K562 (cell line): ENCODE data around the gene LYRM7. TPM values are rescaled to one million over a fixed set of nuclear protein-coding genes. Genes with fewer than 3 reads are reported as not detected.
"Not testable (repeated sequence)": the region's sequence is repeated elsewhere in the genome, so short reads cannot be mapped to it uniquely, and the experiment has no call there.

Experiments
- ATAC-seq: fragments of 200-7000 bp; cut with Tn5 transposase; 3 replicates; pipeline ENCODE4 v1.9.1; 2020; ENCODE audit warnings: moderate library complexity
- BruUV-seq: library from RNA; stranded (reverse); fragments of 400-500 nt; replicated peaks from 2 replicates; lab custom pipeline; 2021; lab: Mats Ljungman, UMichigan
- CTCF ChIA-PET: fragments of 300-600 bp; formaldehyde crosslinking; extraction: SDS; loops from one replicate; lab custom pipeline; 2021; ENCODE audit warnings: low intra/inter-chr PET ratio; lab: Yijun Ruan, JAX
- POLR2A ChIA-PET: fragments of 300-600, 350-650 bp; sonication (Branson Sonifier 250); formaldehyde crosslinking; extraction: SDS; loops from one replicate; lab custom pipeline; 2021; ENCODE audit warnings: antibody characterized with exemption, inconsistent platforms; lab: Yijun Ruan, JAX
- DNase-seq, 4 experiments: peaks; one replicate each; pipeline versions ENCODE4 v3.0.0 to v3.0.0-alpha.2; 2011 to 2018; ENCODE audit warnings: low spot score in 3 of 4, mixed read lengths in 3 of 4; ENCODE audit errors: extremely low read depth in 1 of 4
- FAIRE-seq: peaks from 2 replicates; lab custom pipeline; 2011; peaks lifted over from hg19 to GRCh38; lab: Jason Lieb, UNC
- H2AFZ ChIP-seq: 2 replicates; pipeline ENCODE4 v1.6.0; 2011; ENCODE audit warnings: low read depth, low read length, control low read depth, inconsistent platforms
- H3K27ac ChIP-seq: fragments of 200-600 bp; 3 replicates; pipeline ENCODE4 v1.8.0; 2011; ENCODE audit warnings: low read depth, mild to moderate bottlenecking, control low read depth, inconsistent platforms, low read length, moderate library complexity, mixed read lengths; ENCODE audit errors: extremely low read depth
- H3K27me3 ChIP-seq, 2 experiments: fragments of 300-600 bp in 1 of 2; 2 replicates in 1 of 2; 3 replicates in 1 of 2; pipeline versions ENCODE4 v1.6.0 to v1.8.0; 2011; ENCODE audit warnings: inconsistent platforms in 2 of 2, low read length in 2 of 2, mild to moderate bottlenecking in 1 of 2, mixed read lengths in 1 of 2, moderate library complexity in 1 of 2; ENCODE audit not compliant: control insufficient read depth in 2 of 2, insufficient read depth in 2 of 2
- H3K36me3 ChIP-seq: fragments of 300-600 bp; 3 replicates; pipeline ENCODE4 v1.8.0; 2011; ENCODE audit warnings: mild to moderate bottlenecking, low read length, inconsistent platforms; ENCODE audit not compliant: control insufficient read depth, insufficient read depth
- H3K4me1 ChIP-seq, 2 experiments: fragments of 200-600 bp in 1 of 2; replicated peaks in 1 of 2; 2 replicates in 1 of 2; 3 replicates in 1 of 2; pipeline versions ENCODE4 v1.5.1 to v1.8.0; 2011; ENCODE audit warnings: inconsistent platforms in 2 of 2, low read length in 2 of 2, mild to moderate bottlenecking in 1 of 2, mixed read lengths in 1 of 2, moderate library complexity in 1 of 2; ENCODE audit not compliant: control insufficient read depth in 2 of 2, insufficient read depth in 2 of 2
- H3K4me2 ChIP-seq: 2 replicates; pipeline ENCODE4 v1.6.1; 2011; ENCODE audit warnings: low read length, control low read depth, inconsistent platforms, mixed read lengths; ENCODE audit not compliant: insufficient read depth
- H3K4me3 ChIP-seq: fragments of 200-600 bp; sonication (generic), shearing (Covaris generic); 2 replicates; pipeline ENCODE4 v1.5.1; 2016; ENCODE audit warnings: control low read depth, inconsistent platforms
- H3K79me2 ChIP-seq: fragments of 200-600 bp; 3 replicates; pipeline ENCODE4 v1.8.0; 2011; ENCODE audit warnings: low read length, inconsistent platforms; ENCODE audit not compliant: control insufficient read depth, insufficient read depth
- H3K9ac ChIP-seq, 2 experiments: 2 replicates each; pipeline versions ENCODE4 v1.6.0 to v1.6.1; 2011; ENCODE audit warnings: low read depth in 2 of 2, low read length in 2 of 2, control low read depth in 1 of 2, inconsistent platforms in 1 of 2, mild to moderate bottlenecking in 1 of 2, mixed read lengths in 1 of 2; ENCODE audit not compliant: insufficient read depth in 1 of 2
- H3K9me1 ChIP-seq: one replicate; pipeline ENCODE4 v1.6.0; 2011; ENCODE audit warnings: inconsistent platforms, mild to moderate bottlenecking, low read length, moderate library complexity; ENCODE audit not compliant: control insufficient read depth, insufficient read depth
- H3K9me3 ChIP-seq: replicated peaks from 2 replicates; pipeline ENCODE4 v1.5.1; 2011; ENCODE audit warnings: low read depth, low read length, inconsistent platforms; ENCODE audit not compliant: control insufficient read depth, insufficient read depth
- H4K20me1 ChIP-seq: replicated peaks from 2 replicates; pipeline ENCODE4 v1.6.1; 2011; ENCODE audit warnings: low read length, inconsistent platforms, mixed read lengths; ENCODE audit not compliant: control insufficient read depth, insufficient read depth
- CTBP1 ChIP-seq: fragments of 450-650 bp; IDR thresholded peaks from 2 replicates; pipeline ENCODE4 v1.6.1; 2016; ENCODE audit warnings: borderline replicate concordance
- GABPA ChIP-seq: fragments of 200-800 bp; sonication (Bioruptor generic); conservative IDR thresholded peaks from 2 replicates; pipeline ENCODE4 v1.6.1; 2016; ENCODE audit warnings: low read depth, missing genetic modification characterization, missing compliant biosample characterization
- RBM15 ChIP-seq: fragments of 200-400 bp; formaldehyde crosslinking; IDR thresholded peaks from 2 replicates; pipeline ENCODE4 v1.6.1; 2018; ENCODE audit warnings: mild to moderate bottlenecking, low read length, moderate library complexity; ENCODE audit not compliant: insufficient read depth
- SPI1 ChIP-seq: IDR thresholded peaks from 2 replicates; pipeline ENCODE4 v1.6.1; 2011; ENCODE audit warnings: low read depth, low read length, control low read depth, borderline replicate concordance
- STAT6 ChIP-seq: sonication (generic); formaldehyde crosslinking; IDR thresholded peaks from 2 replicates; pipeline ENCODE4 v1.8.1; 2023; ENCODE audit warnings: mild to moderate bottlenecking, missing genetic modification reagents
- ZBTB40 ChIP-seq, 2 experiments: fragments of 450-650 bp in 1 of 2; sonication (generic) in 1 of 2; formaldehyde crosslinking in 1 of 2; IDR thresholded peaks; 2 replicates each; pipeline versions ENCODE4 v1.7.1 to v1.9.0; 2016 to 2022; ENCODE audit warnings: inconsistent platforms in 1 of 2, mild to moderate bottlenecking in 1 of 2, missing genetic modification reagents in 1 of 2
- ZSCAN29 ChIP-seq: fragments of 450-650 bp; IDR thresholded peaks from 2 replicates; pipeline ENCODE4 v1.6.1; 2017
- WGBS: fragments of 100-300 bp; shearing (Covaris generic); methylation state at CpG from one replicate; pipeline ENCODE4 v1.1.6; 2016; ENCODE audit warnings: low coverage, mixed read lengths; ENCODE audit not compliant: insufficient coverage; ENCODE audit errors: missing lambda C conversion rate; 5-methylcytosine and 5-hydroxymethylcytosine counted together
- in situ Hi-C: fragments of 300-500 bp; cut with MboI; formaldehyde crosslinking; loops from 4 replicates; pipeline ENCODE4 v1.15.0; 2018; ENCODE audit warnings: inconsistent platforms, mixed read lengths
- intact Hi-C: fragments of 100-400 bp; cut with micrococcal nuclease; formaldehyde crosslinking; loops from 2 replicates; pipeline ENCODE4 v1.14.2; 2022
- polyA plus RNA-seq, 8 experiments: library from polyadenylated mRNA; depleted of rRNA in 4 of 8; stranded (reverse) in 5 of 8; unstranded in 3 of 8; fragments of >200 nt; fragmentation: Nextera tagmentation in 2 of 8; fragmentation: Illumina TruSeq in 1 of 8; extraction: Ambion mirVana in 2 of 8; extraction: Trizol in 1 of 8; gene quantifications; 2 replicates each; pipeline versions ENCODE4 v1.2.1 to v1.2.3, GENCODE V29; 2011 to 2014; ENCODE audit warnings: inconsistent platforms in 1 of 8, missing spikeins in 1 of 8
- total RNA-seq, 7 experiments: library from RNA; depleted of rRNA in 6 of 7; stranded (reverse); fragments of >200 nt in 6 of 7; fragmentation: Illumina TruSeq in 2 of 7; extraction: Trizol in 2 of 7; gene quantifications; 2 replicates each; pipeline versions ENCODE4 v1.2.1 to v1.2.3, GENCODE V29; 2011 to 2021; ENCODE audit warnings: low replicate concordance in 1 of 7

The LYRM7 gene
- total and polyA plus RNA-seq, 9 of the 15 experiments (the other 6 are each of a cell fraction or from before 2014, with no cell fraction given), result 16.2 to 70.1 (median 33.3) TPM

GRCh38 chr5:131252824-131253171, 82.1 kb downstream of the LYRM7 start (continued):
- TF ChIP-seq ZBTB40 (IDR thresholded peaks at IDR 0.05), result peak; percentile 63
- TF ChIP-seq ZBTB40 (CRISPR knock-in tag; IDR thresholded peaks at IDR 0.05), result no peak
- no peak for TF ChIP-seq RBM15
- TF ChIP-seq STAT6 (CRISPR knock-in tag), result no peak
- 0 out of 2 replicates have a peak, but pooled peaks have one; percentile 36 for TF ChIP-seq SPI1
- peak; percentile 45; the same call in 1 of the 2 replicates for TF ChIP-seq CTBP1
- TF ChIP-seq ZSCAN29, result no peak
- peak; percentile 86 for TF ChIP-seq GABPA (tag)
- TF ChIP-seq, all 486 proteins: peak for 24

- H3K27me3 ChIP-seq, FAIRE-seq, H2AFZ ChIP-seq, H3K9ac ChIP-seq, BruUV-seq, H3K4me2 ChIP-seq, H3K4me3 ChIP-seq, H4K20me1 ChIP-seq, H3K36me3 ChIP-seq, H3K79me2 ChIP-seq, H3K9me3 ChIP-seq, H3K9me1 ChIP-seq, intact Hi-C loops, ATAC-seq, DNase-seq, CTCF ChIA-PET, H3K27ac ChIP-seq, in situ Hi-C loops: not testable (repeated sequence)
- POLR2A ChIA-PET, result interaction anchor here (1.1 to 2.4 kb wide), 2 partner anchors 10 to 32 kb away, joined by 3 to 20 read pairs; partner anchors contain the start of gene CDC42SE2
- peaks cover 8 to 23% of the 10 kb centered on the region in 2 experiments for H3K4me1 ChIP-seq
- WGBS, result 78% methylated on average over 10 of the region's 10 CpGs
These were observed 83.3 kb downstream of the LYRM7 start for GRCh38 chr5:131254025-131254424.
